Natural killer cell (primary cell): ENCODE results near the gene TBL3. TPM values are rescaled to one million over a fixed set of nuclear protein-coding genes. Genes with fewer than 3 reads are reported as not detected.

Experiments used
- ATAC-seq, 3 donors: fragments of 150-1000 bp in 2 of 3; fragments of 200-7000 bp in 1 of 3; cut with Tn5 transposase; 1 replicate in 1 of 3; 2 replicates in 2 of 3; pipeline ENCODE4 v1.10.0; 2021; ENCODE audit warnings: mild to moderate bottlenecking in 2 of 3, moderate library complexity in 2 of 3
- DNase-seq, 2 donors: peaks; one replicate each; pipeline versions ENCODE4 v3.0.0 to v3.0.0-alpha.2; 2013 to 2021; ENCODE audit warnings: mixed read lengths in 1 of 2
- H3K27ac ChIP-seq: one replicate; pipeline ENCODE4 v1.5.1; 2013; ENCODE audit warnings: mild to moderate bottlenecking, low read length
- H3K27me3 ChIP-seq: one replicate; pipeline ENCODE4 v1.6.1; 2013; ENCODE audit warnings: low read length; ENCODE audit not compliant: control insufficient read depth, insufficient read depth
- H3K36me3 ChIP-seq: one replicate; pipeline ENCODE4 v1.6.1; 2013; ENCODE audit warnings: low read length; ENCODE audit not compliant: control insufficient read depth, insufficient read depth
- H3K4me1 ChIP-seq: one replicate; pipeline ENCODE4 v1.6.1; 2013; ENCODE audit warnings: low read length; ENCODE audit not compliant: control insufficient read depth, insufficient read depth
- H3K4me3 ChIP-seq: one replicate; pipeline ENCODE4 v1.5.1; 2013; ENCODE audit warnings: low read length
- H3K9me3 ChIP-seq: one replicate; pipeline ENCODE4 v1.6.1; 2013; ENCODE audit warnings: low read length; ENCODE audit not compliant: control insufficient read depth, insufficient read depth
- H3K27ac Mint-ChIP-seq, 2 donors: one replicate each; pipeline ENCODE4 v1.8.0; 2022; ENCODE audit warnings: mild to moderate bottlenecking in 2 of 2, mixed read lengths in 2 of 2, moderate library complexity in 1 of 2
- H3K27me3 Mint-ChIP-seq, 2 donors: one replicate each; pipeline ENCODE4 v1.8.0; 2022; ENCODE audit warnings: low read depth in 2 of 2, mixed read lengths in 2 of 2
- H3K36me3 Mint-ChIP-seq: one replicate; pipeline ENCODE4 v1.8.0; 2022; ENCODE audit warnings: mixed read lengths
- H3K4me1 Mint-ChIP-seq, 2 donors: one replicate each; pipeline ENCODE4 v1.8.0; 2022; ENCODE audit warnings: mixed read lengths in 2 of 2
- H3K4me3 Mint-ChIP-seq: one replicate; pipeline ENCODE4 v1.8.0; 2022; ENCODE audit warnings: mild to moderate bottlenecking, moderate library complexity, mixed read lengths
- H3K9me3 Mint-ChIP-seq, 2 donors: one replicate each; pipeline ENCODE4 v1.8.0; 2022; ENCODE audit warnings: mixed read lengths in 2 of 2
- CTCF ChIP-seq: fragments of 200-600 bp; IDR thresholded peaks from one replicate; pipeline ENCODE4 v1.8.0; 2022; ENCODE audit warnings: antibody characterized with exemption
- WGBS: methylation state at CpG from one replicate; pipeline ENCODE4 v1.1.7; 2013; ENCODE audit warnings: missing lambda C conversion rate; ENCODE audit not compliant: insufficient coverage; 5-methylcytosine and 5-hydroxymethylcytosine counted together
- intact Hi-C: fragments of 100-400 bp; cut with micrococcal nuclease; formaldehyde crosslinking; loops from one replicate; pipeline ENCODE4 v1.14.2; 2022
- total RNA-seq, 4 donors: library from RNA; stranded (reverse); fragments of 120-200 nt in 1 of 4; gene quantifications; one replicate each; pipeline versions ENCODE4 v1.2.3 to v1.2.4, GENCODE V29; 2013 to 2022

Gene TBL3
- total RNA-seq, 3 donors from 2014 or later (not counting 1 experiment from before 2014, with no cell fraction given) = 25.1 to 28.9 (median 28.1) TPM

GRCh38 chr16:1924095-1924494 lies 47.8 kb upstream of the TBL3 start:
- H3K4me3 ChIP-seq = no peak overlapping the region
- no peak overlapping the region for H3K27ac ChIP-seq
- Mint-ChIP-seq H3K27ac (no peak overlapping the region), H3K27me3 (peaks cover 32% of the 10 kb centered on the region in 2 donors), H3K9me3 (no peaks in the 10 kb centered on the region), H3K4me1 (no peaks in the 10 kb centered on the region), H3K4me3 (no peak overlapping the region), H3K36me3 (no peaks in the 10 kb centered on the region)
- DNase-seq = no peak
- no peak for ATAC-seq
- intact Hi-C loops = loop anchor here (10.0 kb wide), 1 partner anchor 149 kb away; the partner anchor contains the start of genes EME2, MRPS34 and NME3
- WGBS = 85% methylated on average over 5 of the region's 5 CpGs
- no peak for TF ChIP-seq CTCF
- peaks cover 19% of the 10 kb centered on the region for H3K27me3 ChIP-seq
- H3K4me1 ChIP-seq = peaks cover 5% of the 10 kb centered on the region
- H3K9me3 ChIP-seq = no peaks in the 10 kb centered on the region
- H3K36me3 ChIP-seq = no peaks in the 10 kb centered on the region

GRCh38 chr16:1926271-1926670 lies 45.6 kb upstream of the TBL3 start:
- Histone ChIP-seq H3K9me3 (no peaks in the 10 kb centered on the region), H3K27me3 (peaks cover 9% of the 10 kb centered on the region), H3K27ac (no peak overlapping the region), H3K36me3 (no peaks in the 10 kb centered on the region), H3K4me1 (peaks cover 14% of the 10 kb centered on the region), H3K4me3 (no peak overlapping the region)
- Mint-ChIP-seq H3K27me3 (peaks cover 23% of the 10 kb centered on the region in 2 donors), H3K9me3 (no peaks in the 10 kb centered on the region), H3K27ac (no peak overlapping the region), H3K36me3 (no peaks in the 10 kb centered on the region), H3K4me3 (no peak overlapping the region), H3K4me1 (no peaks in the 10 kb centered on the region)
- TF ChIP-seq CTCF = no peak
- intact Hi-C loops = loop anchor here (10.0 kb wide), 1 partner anchor 151 kb away; the partner anchor contains the start of genes EME2, MRPS34 and NME3
- DNase-seq = no peak
- 79% methylated on average over 9 of the region's 11 CpGs for WGBS
- ATAC-seq = no peak

GRCh38 chr16:1929105-1929504 lies 42.7 kb upstream of the TBL3 start:
- DNase-seq (peak in 1 of 2 donors; percentile 32), ATAC-seq (peak; percentile 2 to 3 (median 3))
- Mint-ChIP-seq H3K9me3 (no peaks in the 10 kb centered on the region), H3K36me3 (no peaks in the 10 kb centered on the region), H3K27me3 (peaks cover 5 to 6% of the 10 kb centered on the region in 2 donors), H3K27ac (peak overlapping the region in 1 of 2 donors; percentile 65), H3K4me3 (peak overlapping the region; percentile 84), H3K4me1 (no peaks in the 10 kb centered on the region)
- Histone ChIP-seq H3K27me3 (no peaks in the 10 kb centered on the region), H3K4me1 (peaks cover 11% of the 10 kb centered on the region), H3K4me3 (peak overlapping the region; percentile 31), H3K27ac (no peak overlapping the region), H3K36me3 (no peaks in the 10 kb centered on the region), H3K9me3 (no peaks in the 10 kb centered on the region)
- intact Hi-C loops = loop anchor here (2.0 to 10.0 kb wide), 2 partner anchors 64 to 154 kb away; partner anchors contain the start of genes EME2, MRPS34 and NME3
- no peak for TF ChIP-seq CTCF
- WGBS = 34% methylated on average over 11 of the region's 11 CpGs
